Measurements from ENCODE around the gene MCCD1.

DNA sequence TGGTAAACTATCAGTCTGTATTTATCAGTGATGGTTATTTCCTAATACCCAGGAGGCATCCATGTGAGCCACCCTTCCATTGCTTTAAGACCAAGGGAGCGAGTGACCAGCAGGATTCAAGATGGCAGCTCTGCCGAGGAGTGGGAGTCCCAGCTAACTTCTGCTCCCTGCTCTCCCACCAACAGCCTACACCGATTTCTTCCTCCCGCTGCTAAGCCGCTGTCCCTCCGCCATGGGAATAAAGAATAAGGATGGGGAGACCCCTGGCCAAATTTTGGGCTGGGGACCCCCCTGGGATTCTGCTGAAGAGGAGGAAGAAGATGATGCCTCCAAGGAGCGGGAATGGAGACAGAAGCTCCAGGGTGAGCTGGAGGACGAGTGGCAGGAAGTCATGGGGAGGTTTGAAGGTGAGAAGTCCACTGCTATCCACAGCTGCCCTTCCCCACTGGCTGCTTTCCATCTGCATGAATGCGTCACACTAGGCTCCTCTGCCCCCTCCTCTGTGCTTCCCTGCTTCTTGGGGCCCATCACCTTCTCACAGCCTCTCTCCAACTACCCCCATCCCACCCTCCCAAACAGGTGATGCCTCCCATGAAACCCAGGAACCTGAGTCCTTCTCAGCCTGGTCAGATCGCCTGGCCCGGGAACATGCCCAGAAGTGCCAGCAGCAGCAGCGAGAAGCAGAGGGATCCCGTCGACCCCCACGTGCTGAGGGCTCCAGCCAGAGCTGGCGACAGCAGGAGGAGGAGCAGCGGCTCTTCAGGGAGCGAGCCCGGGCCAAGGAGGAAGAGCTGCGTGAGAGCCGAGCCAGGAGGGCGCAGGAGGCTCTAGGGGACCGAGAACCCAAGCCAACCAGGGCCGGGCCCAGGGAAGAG is 28.9 kb downstream of the MCCD1 start:
- TF ChIP-seq, protein P1, sequence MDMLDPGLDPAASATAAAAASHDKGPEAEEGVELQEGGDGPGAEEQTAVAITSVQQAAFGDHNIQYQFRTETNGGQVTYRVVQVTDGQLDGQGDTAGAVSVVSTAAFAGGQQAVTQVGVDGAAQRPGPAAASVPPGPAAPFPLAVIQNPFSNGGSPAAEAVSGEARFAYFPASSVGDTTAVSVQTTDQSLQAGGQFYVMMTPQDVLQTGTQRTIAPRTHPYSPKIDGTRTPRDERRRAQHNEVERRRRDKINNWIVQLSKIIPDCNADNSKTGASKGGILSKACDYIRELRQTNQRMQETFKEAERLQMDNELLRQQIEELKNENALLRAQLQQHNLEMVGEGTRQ (IDR thresholded peaks at IDR 0.05), result no peak
- TF ChIP-seq POLR2A (IDR thresholded peaks at IDR 0.05; ENCODE audit: low read length) (no peak), CEBPB (IDR thresholded peaks at IDR 0.05) (no peak), RCOR1 (IDR thresholded peaks at IDR 0.05; ENCODE audit: low read depth, low read length) (no peak), HDAC2 (IDR thresholded peaks at IDR 0.05) (no peak), PHF8 (IDR thresholded peaks at IDR 0.05; ENCODE audit: borderline replicate concordance, low read depth) (no peak), RAD21 (conservative IDR thresholded peaks at IDR 0.05 in 1 of 2, IDR thresholded peaks at IDR 0.05 in 1 of 2) (no peak)
- TF ChIP-seq, protein P2, sequence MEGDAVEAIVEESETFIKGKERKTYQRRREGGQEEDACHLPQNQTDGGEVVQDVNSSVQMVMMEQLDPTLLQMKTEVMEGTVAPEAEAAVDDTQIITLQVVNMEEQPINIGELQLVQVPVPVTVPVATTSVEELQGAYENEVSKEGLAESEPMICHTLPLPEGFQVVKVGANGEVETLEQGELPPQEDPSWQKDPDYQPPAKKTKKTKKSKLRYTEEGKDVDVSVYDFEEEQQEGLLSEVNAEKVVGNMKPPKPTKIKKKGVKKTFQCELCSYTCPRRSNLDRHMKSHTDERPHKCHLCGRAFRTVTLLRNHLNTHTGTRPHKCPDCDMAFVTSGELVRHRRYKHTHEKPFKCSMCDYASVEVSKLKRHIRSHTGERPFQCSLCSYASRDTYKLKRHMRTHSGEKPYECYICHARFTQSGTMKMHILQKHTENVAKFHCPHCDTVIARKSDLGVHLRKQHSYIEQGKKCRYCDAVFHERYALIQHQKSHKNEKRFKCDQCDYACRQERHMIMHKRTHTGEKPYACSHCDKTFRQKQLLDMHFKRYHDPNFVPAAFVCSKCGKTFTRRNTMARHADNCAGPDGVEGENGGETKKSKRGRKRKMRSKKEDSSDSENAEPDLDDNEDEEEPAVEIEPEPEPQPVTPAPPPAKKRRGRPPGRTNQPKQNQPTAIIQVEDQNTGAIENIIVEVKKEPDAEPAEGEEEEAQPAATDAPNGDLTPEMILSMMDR (IDR thresholded peaks at IDR 0.05), result no peak
- TF ChIP-seq, protein P3, sequence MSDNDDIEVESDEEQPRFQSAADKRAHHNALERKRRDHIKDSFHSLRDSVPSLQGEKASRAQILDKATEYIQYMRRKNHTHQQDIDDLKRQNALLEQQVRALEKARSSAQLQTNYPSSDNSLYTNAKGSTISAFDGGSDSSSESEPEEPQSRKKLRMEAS (IDR thresholded peaks at IDR 0.05), result no peak
- TF ChIP-seq, protein P4, sequence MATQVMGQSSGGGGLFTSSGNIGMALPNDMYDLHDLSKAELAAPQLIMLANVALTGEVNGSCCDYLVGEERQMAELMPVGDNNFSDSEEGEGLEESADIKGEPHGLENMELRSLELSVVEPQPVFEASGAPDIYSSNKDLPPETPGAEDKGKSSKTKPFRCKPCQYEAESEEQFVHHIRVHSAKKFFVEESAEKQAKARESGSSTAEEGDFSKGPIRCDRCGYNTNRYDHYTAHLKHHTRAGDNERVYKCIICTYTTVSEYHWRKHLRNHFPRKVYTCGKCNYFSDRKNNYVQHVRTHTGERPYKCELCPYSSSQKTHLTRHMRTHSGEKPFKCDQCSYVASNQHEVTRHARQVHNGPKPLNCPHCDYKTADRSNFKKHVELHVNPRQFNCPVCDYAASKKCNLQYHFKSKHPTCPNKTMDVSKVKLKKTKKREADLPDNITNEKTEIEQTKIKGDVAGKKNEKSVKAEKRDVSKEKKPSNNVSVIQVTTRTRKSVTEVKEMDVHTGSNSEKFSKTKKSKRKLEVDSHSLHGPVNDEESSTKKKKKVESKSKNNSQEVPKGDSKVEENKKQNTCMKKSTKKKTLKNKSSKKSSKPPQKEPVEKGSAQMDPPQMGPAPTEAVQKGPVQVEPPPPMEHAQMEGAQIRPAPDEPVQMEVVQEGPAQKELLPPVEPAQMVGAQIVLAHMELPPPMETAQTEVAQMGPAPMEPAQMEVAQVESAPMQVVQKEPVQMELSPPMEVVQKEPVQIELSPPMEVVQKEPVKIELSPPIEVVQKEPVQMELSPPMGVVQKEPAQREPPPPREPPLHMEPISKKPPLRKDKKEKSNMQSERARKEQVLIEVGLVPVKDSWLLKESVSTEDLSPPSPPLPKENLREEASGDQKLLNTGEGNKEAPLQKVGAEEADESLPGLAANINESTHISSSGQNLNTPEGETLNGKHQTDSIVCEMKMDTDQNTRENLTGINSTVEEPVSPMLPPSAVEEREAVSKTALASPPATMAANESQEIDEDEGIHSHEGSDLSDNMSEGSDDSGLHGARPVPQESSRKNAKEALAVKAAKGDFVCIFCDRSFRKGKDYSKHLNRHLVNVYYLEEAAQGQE (IDR thresholded peaks at IDR 0.05), result no peak

Data from A549 (cell line).